Stimulated activated CD4-positive, alpha-beta T cell treated with anti-CD3 and anti-CD28 coated beads, Interleukin-4, amount 100 ng/mL, for 1 hour (primary cell): ENCODE measurements around the gene WDR7.

ENCODE experiments used
- DNase-seq: peaks from one replicate; pipeline ENCODE4 v3.0.0-alpha.2; 2020

The WDR7 gene

GRCh38 chr18:57003342-57003741, 352.2 kb downstream of the WDR7 start:
- DNase-seq, result no peak

- DNase-seq, result no peak
Measured at GRCh38 chr18:57004366-57005121, 353.4 kb downstream of the WDR7 start.

- no peak for DNase-seq
Measured at GRCh38 chr18:57008001-57008686, 357.0 kb downstream of the WDR7 start.

- no peak for DNase-seq
Measured at GRCh38 chr18:57009844-57010243, 358.7 kb downstream of the WDR7 start.

- no peak for DNase-seq
Measured at GRCh38 chr18:57014772-57015413, 363.7 kb downstream of the WDR7 start.

DNA sequence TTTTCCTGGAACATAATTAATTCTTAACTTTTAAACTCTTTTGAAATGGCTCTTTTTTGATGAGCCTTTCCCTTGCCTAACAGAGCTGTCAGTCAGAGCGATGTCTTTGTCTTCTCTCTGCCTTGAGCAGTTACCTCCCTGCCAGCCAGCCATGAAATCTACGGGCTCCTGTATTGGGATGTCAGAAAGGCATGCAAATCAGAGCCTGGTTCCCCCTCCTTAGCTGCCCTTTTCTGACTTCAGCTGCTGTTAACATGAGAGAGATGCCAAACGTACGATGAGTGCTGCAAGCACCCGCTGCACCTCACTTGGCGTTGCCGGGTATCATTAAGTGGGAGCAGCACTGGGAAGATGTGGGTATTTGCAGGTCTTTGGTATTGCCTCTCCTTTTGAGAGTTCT, 364.3 kb downstream of the WDR7 start:
- no peak for DNase-seq

GRCh38 chr18:57018845-57019244, 367.7 kb downstream of the WDR7 start:
- DNase-seq, result no peak

DNA sequence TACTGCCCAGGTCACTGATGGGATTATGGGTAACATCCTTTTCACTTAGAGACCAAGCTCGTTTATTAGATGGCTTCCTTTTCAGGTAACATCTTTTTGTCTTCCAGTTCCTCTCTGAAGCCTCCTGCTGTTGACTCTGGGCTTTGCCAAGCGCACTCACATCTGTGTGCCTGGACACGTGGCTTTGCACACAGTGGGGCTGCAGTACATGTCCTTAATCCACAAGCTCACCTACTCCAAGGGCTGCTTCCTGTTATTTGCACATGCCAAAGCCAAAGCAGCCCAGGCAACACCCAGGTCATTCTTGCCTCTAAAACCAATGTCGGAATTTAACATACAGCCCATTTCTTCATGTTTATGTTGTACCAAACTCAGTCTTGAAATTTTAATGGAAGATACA, 371.6 kb downstream of the WDR7 start:
- no peak for DNase-seq

- no peak for DNase-seq
Measured at GRCh38 chr18:57023275-57023882, 372.2 kb downstream of the WDR7 start.

GRCh38 chr18:57025540-57025939, 374.4 kb downstream of the WDR7 start:
- DNase-seq, result no peak

DNA sequence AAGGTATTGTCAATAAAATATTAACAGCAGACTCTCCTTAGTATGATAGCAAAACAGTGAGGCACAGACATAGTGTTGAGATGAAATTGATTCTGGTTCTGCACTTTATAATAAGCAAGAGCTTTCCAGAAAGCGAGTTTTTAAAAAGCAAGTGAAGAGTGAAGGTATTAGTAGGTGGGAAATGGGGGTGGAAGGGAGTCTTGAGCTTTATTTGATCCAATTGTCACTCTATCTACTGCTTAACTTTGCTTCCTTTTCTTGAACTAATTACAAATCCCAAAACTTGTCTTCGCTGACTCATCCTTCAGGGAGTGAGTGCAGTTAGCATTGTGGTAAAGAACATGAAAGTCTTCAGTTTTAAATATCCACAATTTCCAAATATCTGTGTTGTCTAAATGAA, 375.2 kb downstream of the WDR7 start:
- no peak for DNase-seq

DNA sequence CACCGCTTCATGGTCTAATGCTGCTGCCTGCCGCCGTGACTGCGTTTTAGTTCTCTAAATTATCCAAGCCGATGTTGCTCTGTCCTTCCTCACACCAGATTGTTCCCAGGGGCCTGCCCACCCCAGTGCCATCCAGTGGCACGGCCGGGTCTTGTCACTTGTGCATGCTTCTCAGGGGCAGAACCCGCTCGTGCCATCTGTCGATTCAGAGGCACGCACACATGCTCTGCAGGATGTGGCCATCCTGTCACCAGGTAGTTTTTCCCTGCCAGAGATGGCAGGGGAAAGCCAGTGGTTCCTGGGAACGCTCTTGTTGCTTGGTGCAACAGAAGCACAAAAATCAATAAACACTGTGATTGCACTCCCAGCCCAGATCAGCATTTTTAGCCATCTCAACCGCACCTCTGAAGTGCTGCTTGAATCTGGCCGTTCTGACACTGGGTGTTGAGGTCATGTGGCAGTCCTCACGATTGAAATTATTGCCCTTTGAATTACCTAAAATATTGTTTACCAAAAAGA, 376.1 kb downstream of the WDR7 start:
- DNase-seq, result no peak

- DNase-seq, result no peak
Measured at GRCh38 chr18:57029761-57030160, 378.6 kb downstream of the WDR7 start.

- no peak for DNase-seq
Measured at GRCh38 chr18:57030417-57030816, 379.3 kb downstream of the WDR7 start.

DNA sequence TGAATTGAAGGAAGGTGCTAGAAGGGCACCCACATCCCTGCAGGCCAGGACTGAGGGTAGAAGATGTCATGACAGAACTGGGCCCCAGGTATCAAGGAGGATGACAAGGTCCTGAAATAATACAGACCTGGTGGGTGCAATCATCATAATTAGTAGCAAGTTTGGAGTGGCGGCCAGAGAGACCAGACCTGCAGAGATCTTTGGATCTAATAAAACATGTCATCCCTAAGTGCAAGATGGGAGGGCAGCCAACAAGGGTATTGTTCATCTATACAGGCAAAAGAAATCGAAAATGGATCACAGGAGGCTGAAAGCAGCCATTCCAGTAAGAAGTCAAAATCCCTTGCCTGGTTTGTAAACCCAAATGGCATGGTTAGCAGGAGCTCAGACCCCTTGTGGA, 384.4 kb downstream of the WDR7 start:
- no peak for DNase-seq

DNA sequence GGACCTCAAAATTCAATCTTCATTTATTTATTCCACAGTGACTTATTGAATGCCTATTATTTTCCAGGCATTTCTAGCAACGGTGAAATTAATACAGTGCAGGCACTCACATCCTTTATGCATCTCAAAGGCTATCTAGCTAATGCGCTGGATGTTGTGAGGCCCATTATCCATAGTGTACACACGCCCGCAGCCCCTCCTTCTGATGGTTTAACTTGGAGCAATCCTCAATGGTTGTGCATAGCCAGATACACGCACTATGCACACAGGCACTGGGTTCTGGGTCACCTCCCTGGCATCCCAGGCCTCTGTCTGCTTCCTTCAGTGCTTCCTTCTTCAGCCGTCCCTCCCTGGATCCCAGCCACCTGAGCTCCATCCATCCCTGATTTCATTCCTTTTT, 387.2 kb downstream of the WDR7 start:
- DNase-seq, result no peak

GRCh38 chr18:57040175-57040574, 389.0 kb downstream of the WDR7 start:
- DNase-seq, result no peak

DNA sequence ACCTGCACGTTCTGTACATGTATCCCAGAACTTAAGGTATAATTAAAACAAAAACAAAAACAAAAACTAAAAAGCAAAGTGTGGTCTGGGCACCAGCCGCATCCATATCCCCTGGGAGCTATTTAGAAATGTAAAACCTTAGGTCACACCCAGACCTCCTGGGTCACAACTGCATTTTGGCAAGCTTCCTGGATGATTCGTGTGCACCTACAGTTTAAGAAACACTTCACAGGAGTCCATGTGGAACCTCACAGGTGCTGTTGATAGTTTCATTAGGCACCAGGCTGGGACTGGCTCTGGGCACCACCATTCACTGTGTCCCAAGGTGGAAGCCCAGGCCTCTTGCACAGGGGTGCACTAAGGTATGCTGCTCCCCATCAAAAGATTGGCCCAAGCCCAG, 392.1 kb downstream of the WDR7 start:
- DNase-seq, result no peak

- no peak for DNase-seq
Measured at GRCh38 chr18:57048351-57048750, 397.2 kb downstream of the WDR7 start.

- DNase-seq, result no peak
Measured at GRCh38 chr18:57048859-57049258, 397.7 kb downstream of the WDR7 start.

DNA sequence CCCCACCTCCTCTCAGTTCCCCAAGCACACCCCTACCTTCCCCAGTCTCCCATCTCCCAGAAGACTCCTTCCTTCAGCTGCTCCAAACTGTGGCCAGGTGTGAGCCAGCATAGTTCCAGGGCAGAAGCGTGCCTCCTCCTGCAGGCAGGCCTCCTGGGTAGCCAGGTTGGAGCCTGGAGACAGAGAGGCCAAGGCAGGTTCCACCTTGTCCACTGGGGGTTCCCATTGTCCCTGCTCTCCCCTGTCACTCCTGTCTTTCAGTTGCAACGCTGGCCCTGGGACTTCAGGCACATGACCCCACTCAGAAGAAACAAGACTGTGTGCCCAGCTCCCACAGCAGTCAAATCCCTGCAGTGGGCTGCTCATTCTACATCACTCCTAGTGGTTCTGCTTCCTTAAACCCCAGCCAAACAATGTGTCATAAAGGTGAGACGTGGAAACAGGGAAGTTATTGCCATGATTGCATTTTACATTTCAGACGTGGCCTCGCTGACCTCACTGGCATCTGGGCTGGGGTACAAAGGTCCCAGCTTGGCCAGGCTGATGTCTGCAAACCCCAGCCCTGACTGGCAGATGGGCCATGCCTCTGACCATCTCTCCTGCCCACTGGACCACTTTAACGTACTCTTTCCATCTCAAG, 399.3 kb downstream of the WDR7 start:
- DNase-seq, result no peak

- no peak for DNase-seq
Measured at GRCh38 chr18:57051021-57051656, 400.0 kb downstream of the WDR7 start.

DNA sequence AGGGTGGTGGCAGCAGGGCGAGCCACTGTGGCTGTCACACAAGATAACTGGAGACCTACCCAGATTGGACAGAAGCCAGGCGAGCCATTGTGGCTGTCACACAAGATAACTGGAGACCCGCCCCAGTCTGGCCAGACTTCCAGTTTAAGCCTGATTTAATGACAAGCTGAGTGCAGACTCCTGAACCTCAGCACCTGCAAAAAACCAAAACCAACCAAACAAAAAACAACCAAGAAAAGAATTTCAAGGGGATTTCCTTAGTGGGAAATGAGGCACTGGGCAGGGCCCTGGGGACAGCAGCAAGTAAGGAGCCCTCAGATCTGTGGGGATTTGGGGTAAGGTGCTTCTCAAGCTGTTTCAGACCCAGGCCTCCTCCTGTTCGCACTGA, 400.5 kb downstream of the WDR7 start:
- DNase-seq, result no peak
